NAMALWA (cell line): ENCODE results near the gene STK4.

ENCODE experiments used
- DNase-seq: peaks from one replicate; pipeline ENCODE4 v3.0.0-alpha.2; 2015; ENCODE audit warnings: low spot score

The STK4 gene

GRCh38 chr20:45112754-45113153, 146.4 kb downstream of the STK4 start:
- DNase-seq, result no peak

- DNase-seq, result no peak
These were observed 147.6 kb downstream of the STK4 start for GRCh38 chr20:45113865-45114264.

- no peak for DNase-seq
These were observed 148.4 kb downstream of the STK4 start, which contains the start of gene WFDC5 for GRCh38 chr20:45114465-45115385. TSS of gene WFDC5 (minus strand) at chr20:45115174. CDS start at chr20:45115083, 91 bp downstream.

GRCh38 chr20:45115386-45115774, 149.1 kb downstream of the STK4 start:
- no peak for DNase-seq

- DNase-seq, result no peak
These were observed 149.5 kb downstream of the STK4 start for GRCh38 chr20:45115829-45116228.

- DNase-seq, result no peak
These were observed 151.3 kb downstream of the STK4 start for GRCh38 chr20:45117581-45117980.

- no peak for DNase-seq
These were observed 151.7 kb downstream of the STK4 start for GRCh38 chr20:45118028-45118427.

- no peak for DNase-seq
These were observed 153.4 kb downstream of the STK4 start for GRCh38 chr20:45119556-45120266.

GRCh38 chr20:45121388-45121787, 155.1 kb downstream of the STK4 start:
- no peak for DNase-seq

- DNase-seq, result no peak
These were observed 158.1 kb downstream of the STK4 start, which contains the start of gene WFDC12 for GRCh38 chr20:45124365-45124764. TSS of gene WFDC12 (minus strand) at chr20:45124465. CDS start at chr20:45124447, 18 bp downstream.

GRCh38 chr20:45128099-45128498, 161.8 kb downstream of the STK4 start:
- DNase-seq, result no peak
